Tibial artery (tissue), 4 donors: Measurements from ENCODE around the gene UCN.
A peak's percentile ranks its signal among the peaks of the same experiment; 100 is the strongest.
"Not testable (repeated sequence)": the region's sequence is repeated elsewhere in the genome, so short reads cannot be mapped to it uniquely, and the experiment has no call there.

Experiments used
- DNase-seq, 2 donors: peaks; one replicate each; pipeline ENCODE4 v3.0.0-alpha.2; 2019
- H3K27ac ChIP-seq, 2 donors: fragments of 200-600 bp; sonication (generic) in 1 of 2; 1 replicate in 1 of 2; 2 replicates in 1 of 2; pipeline ENCODE4 v1.5.1; 2018 to 2019; ENCODE audit warnings: mild to moderate bottlenecking in 1 of 2
- H3K27me3 ChIP-seq, 2 donors: fragments of 200-600 bp; sonication (generic) in 1 of 2; one replicate each; pipeline versions ENCODE4 v1.5.1 to v1.6.0; 2016 to 2019
- H3K36me3 ChIP-seq, 3 donors: fragments of 200-600 bp; sonication (generic) in 2 of 3; one replicate each; pipeline ENCODE4 v1.5.1; 2016 to 2019; ENCODE audit warnings: mild to moderate bottlenecking in 2 of 3
- H3K4me1 ChIP-seq, 4 donors: fragments of 200-600 bp; sonication (generic) in 2 of 4; 1 replicate in 3 of 4; 2 replicates in 1 of 4; pipeline ENCODE4 v1.5.1; 2016 to 2019
- H3K4me3 ChIP-seq, 2 donors: fragments of 200-600 bp; sonication (generic) in 1 of 2; 1 replicate in 1 of 2; 2 replicates in 1 of 2; pipeline ENCODE4 v1.5.1; 2018 to 2019; ENCODE audit warnings: mild to moderate bottlenecking in 2 of 2
- H3K9me3 ChIP-seq, 3 donors: fragments of 200-600 bp; sonication (generic) in 1 of 3; one replicate each; pipeline ENCODE4 v1.5.1; 2016 to 2019
- CTCF ChIP-seq, 2 experiments: fragments of 200-600 bp in 1 of 2; fragments of 450-650 bp in 1 of 2; IDR thresholded peaks; one replicate each; pipeline ENCODE4 v1.5.1; 2017 to 2019; ENCODE audit warnings: antibody characterized with exemption in 2 of 2, mild to moderate bottlenecking in 1 of 2, moderate library complexity in 1 of 2
- intact Hi-C: fragments of 100-400 bp; cut with DNase I; formaldehyde crosslinking; loops from one replicate; pipeline ENCODE4 v1.15.0; 2023; ENCODE audit warnings: low total_unique reads

Gene UCN

DNA sequence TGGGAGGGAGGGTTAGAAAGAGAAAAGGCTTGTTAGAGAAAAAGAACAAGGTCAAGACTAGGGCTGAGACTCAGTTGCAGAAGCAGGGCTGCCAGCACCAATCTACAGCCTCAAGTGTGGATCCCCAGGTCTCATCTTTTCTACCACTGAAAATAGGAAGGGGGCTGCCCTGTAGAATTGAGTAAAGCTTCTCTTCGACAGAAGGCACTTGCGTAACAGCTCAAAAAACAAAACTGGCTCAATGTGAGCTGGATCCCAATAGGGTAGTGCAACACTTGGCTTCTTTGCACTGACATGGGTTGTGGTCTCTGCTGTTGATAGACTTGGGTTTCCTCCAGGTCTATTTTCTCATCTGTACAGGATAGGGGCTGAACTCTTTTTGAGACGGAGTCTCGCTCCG lies 16.5 kb upstream of the UCN start:
- DNase-seq = no peak
- Histone ChIP-seq H3K4me3 (no peak overlapping the region), H3K27me3 (no peaks in the 10 kb centered on the region), H3K27ac (no peak overlapping the region), H3K36me3 (peaks cover 32 to 37% (median 37%) of the 10 kb centered on the region in 3 donors), H3K4me1 (peaks cover 0 to 25% (median 16%) of the 10 kb centered on the region in 4 donors), H3K9me3 (no peaks in the 10 kb centered on the region)
- no peak for TF ChIP-seq CTCF (IDR thresholded peaks at IDR 0.05)
- intact Hi-C loops = no loop called here

- Histone ChIP-seq H3K9me3 (no peaks in the 10 kb centered on the region), H3K4me1 (peaks cover 0 to 25% (median 16%) of the 10 kb centered on the region in 4 donors), H3K27ac (peak overlapping the region; percentile 81 to 90), H3K4me3 (peak overlapping the region; percentile 60 to 68), H3K36me3 (peaks cover 24 to 28% (median 27%) of the 10 kb centered on the region in 3 donors), H3K27me3 (no peaks in the 10 kb centered on the region)
- intact Hi-C loops = no loop called here
- no peak for DNase-seq
- TF ChIP-seq CTCF (IDR thresholded peaks at IDR 0.05) = no peak
Measured at GRCh38 chr2:27323596-27324285, 15.5 kb upstream of the UCN start.

GRCh38 chr2:27322766-27323595 lies 14.7 kb upstream of the UCN start, which contains the start of gene MPV17:
Gene MPV17, minus strand, starts transcription at chr2:27323097. Its CDS starts 580 bp downstream, at chr2:27322517.
- no peak for TF ChIP-seq CTCF (IDR thresholded peaks at IDR 0.05)
- Histone ChIP-seq H3K27me3 (no peaks in the 10 kb centered on the region), H3K4me3 (peak within 1 kb of the TSS; percentile 60 to 68), H3K4me1 (peaks cover 0 to 25% (median 16%) of the 10 kb centered on the region in 4 donors), H3K36me3 (peaks cover 16 to 23% (median 19%) of the 10 kb centered on the region in 3 donors), H3K9me3 (no peaks in the 10 kb centered on the region), H3K27ac (peak within 1 kb of the TSS; percentile 81 to 90)
- intact Hi-C loops = no loop called here
- DNase-seq = peak; percentile 89 to 95

GRCh38 chr2:27322301-27322765 lies 14.1 kb upstream of the UCN start:
- peaks cover 0 to 25% (median 16%) of the 10 kb centered on the region in 4 donors for H3K4me1 ChIP-seq
- H3K27ac ChIP-seq = peak overlapping the region; percentile 81 to 90
- intact Hi-C loops = no loop called here
- H3K36me3 ChIP-seq = peaks cover 11 to 17% (median 15%) of the 10 kb centered on the region in 3 donors
- H3K9me3 ChIP-seq = no peaks in the 10 kb centered on the region
- peak overlapping the region; percentile 60 to 68 for H3K4me3 ChIP-seq
- DNase-seq = no peak
- H3K27me3 ChIP-seq = no peaks in the 10 kb centered on the region
- no peak for TF ChIP-seq CTCF (IDR thresholded peaks at IDR 0.05)

- no peak for TF ChIP-seq CTCF (IDR thresholded peaks at IDR 0.05)
- H3K27me3 ChIP-seq = no peaks in the 10 kb centered on the region
- H3K9me3 ChIP-seq = no peaks in the 10 kb centered on the region
- intact Hi-C loops = no loop called here
- peak in 1 of 2 donors; percentile 46 for DNase-seq
- H3K36me3 ChIP-seq = peaks cover 0 to 15% (median 5%) of the 10 kb centered on the region in 3 donors
- H3K4me1 ChIP-seq = peaks cover 0 to 25% (median 16%) of the 10 kb centered on the region in 4 donors
- no peak overlapping the region for H3K27ac ChIP-seq
- H3K4me3 ChIP-seq = no peak overlapping the region
Measured at GRCh38 chr2:27320958-27321543, 12.8 kb upstream of the UCN start.

DNA sequence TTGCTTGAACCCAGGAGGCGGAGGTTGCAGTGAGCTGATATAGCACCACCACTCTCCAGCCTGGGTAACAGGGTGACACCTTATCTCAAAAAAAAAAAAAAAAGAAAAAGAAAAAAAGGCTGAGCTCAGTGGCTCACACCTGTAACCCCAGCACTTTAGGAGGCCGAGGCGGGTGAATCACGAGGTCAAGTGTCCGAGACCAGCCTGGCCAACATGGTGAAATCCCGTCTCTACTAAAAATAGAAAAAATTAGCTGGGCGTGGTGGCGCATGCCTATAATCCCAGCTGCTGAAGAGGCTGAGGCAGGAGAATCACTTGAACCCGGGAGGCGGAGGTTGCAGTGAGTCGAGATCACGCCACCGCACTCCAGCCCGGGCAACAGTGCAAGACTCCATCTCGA lies 11.6 kb upstream of the UCN start:
- H3K27me3 ChIP-seq, H3K27ac ChIP-seq, intact Hi-C loops, DNase-seq, H3K4me3 ChIP-seq, H3K9me3 ChIP-seq: not testable (repeated sequence)
- Histone ChIP-seq H3K36me3 (peaks cover 0 to 25% (median 7%) of the 10 kb centered on the region in 3 donors), H3K4me1 (peaks cover 0 to 25% (median 16%) of the 10 kb centered on the region in 4 donors)
